Endothelial cell of umbilical vein (primary cell): ENCODE measurements around the gene FMN1. TPM values are rescaled to one million over a fixed set of nuclear protein-coding genes. Genes with fewer than 3 reads are reported as not detected.

Experiments
- BruUV-seq: library from RNA; stranded (reverse); fragments of 400-500 nt; replicated peaks from 2 replicates; lab custom pipeline; 2021; lab: Mats Ljungman, UMichigan
- CTCF ChIA-PET: fragments of 300-600, 350-600 bp; sonication (Branson Sonifier 250); formaldehyde crosslinking; loops from one replicate; lab custom pipeline; 2021; ENCODE audit warnings: antibody characterized with exemption, inconsistent platforms; lab: Charles Lee
- POLR2A ChIA-PET: fragments of 300-600, 350-600 bp; sonication (Branson Sonifier 250); formaldehyde crosslinking; loops from one replicate; lab custom pipeline; 2021; ENCODE audit warnings: antibody characterized with exemption, inconsistent platforms; lab: Charles Lee
- DNase-seq: peaks from one replicate; pipeline ENCODE4 v3.0.0-alpha.2; 2011; ENCODE audit warnings: low read depth, low spot score
- FAIRE-seq: peaks from 2 replicates; lab custom pipeline; 2011; peaks lifted over from hg19 to GRCh38; lab: Jason Lieb, UNC
- H2AFZ ChIP-seq: 2 replicates; pipeline ENCODE4 v1.6.0; 2012; ENCODE audit warnings: low read depth, low read length, control low read depth, inconsistent platforms
- H3K27ac ChIP-seq: 2 replicates; pipeline ENCODE4 v1.5.1; 2011; ENCODE audit warnings: low read depth, mild to moderate bottlenecking, control low read depth, low read length, moderate library complexity; ENCODE audit not compliant: insufficient read depth
- H3K27me3 ChIP-seq, 2 experiments: 2 replicates each; pipeline versions ENCODE4 v1.6.0 to v1.6.1; 2011; ENCODE audit warnings: low read length in 2 of 2, mixed read lengths in 1 of 2; ENCODE audit not compliant: control insufficient read depth in 2 of 2, insufficient read depth in 2 of 2
- H3K36me3 ChIP-seq, 2 experiments: 2 replicates in 1 of 2; 3 replicates in 1 of 2; pipeline ENCODE4 v1.5.1; 2011; ENCODE audit warnings: low read length in 2 of 2, mild to moderate bottlenecking in 1 of 2, moderate library complexity in 1 of 2; ENCODE audit not compliant: control insufficient read depth in 2 of 2, insufficient read depth in 2 of 2; ENCODE audit errors: extremely low read depth in 1 of 2
- H3K4me1 ChIP-seq: 3 replicates; pipeline ENCODE4 v1.5.1; 2011; ENCODE audit warnings: mild to moderate bottlenecking, low read length; ENCODE audit not compliant: control insufficient read depth, insufficient read depth; ENCODE audit errors: extremely low read depth
- H3K4me2 ChIP-seq: 2 replicates; pipeline ENCODE4 v1.6.1; 2011; ENCODE audit warnings: low read length, control low read depth, mixed read lengths; ENCODE audit not compliant: insufficient read depth
- H3K4me3 ChIP-seq, 3 experiments: fragments of 200-600 bp in 1 of 3; sonication (generic), shearing (Covaris generic) in 1 of 3; replicated peaks in 1 of 3; 2 replicates each; pipeline ENCODE4 v1.5.1; 2011 to 2016; ENCODE audit warnings: control low read depth in 3 of 3, low read length in 3 of 3, mild to moderate bottlenecking in 2 of 3, inconsistent platforms in 1 of 3, low read depth in 1 of 3, moderate library complexity in 1 of 3; ENCODE audit not compliant: insufficient read depth in 1 of 3
- H3K79me2 ChIP-seq: 2 replicates; pipeline ENCODE4 v1.6.0; 2012; ENCODE audit warnings: low read length, inconsistent platforms; ENCODE audit not compliant: control insufficient read depth, insufficient read depth
- H3K9ac ChIP-seq: replicated peaks from 2 replicates; pipeline ENCODE3; 2011; ENCODE audit warnings: low read length, control low read depth; ENCODE audit not compliant: insufficient read depth; ENCODE audit errors: extremely low read depth
- H3K9me1 ChIP-seq: replicated peaks from 3 replicates; pipeline ENCODE4 v1.6.0; 2011; ENCODE audit warnings: mild to moderate bottlenecking, low read length; ENCODE audit not compliant: control insufficient read depth, insufficient read depth; ENCODE audit errors: extremely low read depth
- H3K9me3 ChIP-seq: replicated peaks from 2 replicates; pipeline ENCODE4 v1.5.1; 2012; ENCODE audit warnings: low read length, inconsistent platforms; ENCODE audit not compliant: control insufficient read depth, insufficient read depth
- H4K20me1 ChIP-seq: replicated peaks from 2 replicates; pipeline ENCODE3; 2011; ENCODE audit warnings: mild to moderate bottlenecking, low read length; ENCODE audit not compliant: control insufficient read depth, insufficient read depth; ENCODE audit errors: extremely low read depth
- CTCF ChIP-seq, 2 donors: IDR thresholded peaks; 1 replicate in 1 of 2; 2 replicates in 1 of 2; pipeline ENCODE4 v1.5.1; 2011; ENCODE audit warnings: low read length in 2 of 2, mild to moderate bottlenecking in 2 of 2, moderate library complexity in 2 of 2, control low read depth in 1 of 2, inconsistent platforms in 1 of 2, low read depth in 1 of 2; ENCODE audit not compliant: insufficient read depth in 1 of 2; ENCODE audit errors: extremely low read depth in 1 of 2
- EZH2 ChIP-seq: IDR thresholded peaks from 2 replicates; pipeline ENCODE4 v1.6.1; 2012; ENCODE audit warnings: borderline replicate concordance, low read depth, mild to moderate bottlenecking, moderate library complexity, low read length, inconsistent platforms; ENCODE audit not compliant: severe bottlenecking
- FOS ChIP-seq: IDR thresholded peaks from 2 replicates; pipeline ENCODE4 v1.6.1; 2011; ENCODE audit warnings: mild to moderate bottlenecking, low read length, moderate library complexity, borderline replicate concordance; ENCODE audit not compliant: insufficient read depth
- GATA2 ChIP-seq: IDR thresholded peaks from 2 replicates; pipeline ENCODE4 v1.7.0; 2011; ENCODE audit warnings: low read depth, mild to moderate bottlenecking, moderate library complexity, mixed read lengths, low read length; ENCODE audit not compliant: insufficient read length, insufficient read depth
- JUN ChIP-seq: IDR thresholded peaks from 2 replicates; pipeline ENCODE4 v1.6.1; 2011; ENCODE audit warnings: borderline replicate concordance, low read depth; ENCODE audit not compliant: insufficient read length, insufficient read depth
- MAX ChIP-seq: IDR thresholded peaks from 2 replicates; pipeline ENCODE4 v1.6.1; 2011; ENCODE audit not compliant: insufficient read depth, insufficient read length
- MYC ChIP-seq: IDR thresholded peaks from one replicate; pipeline ENCODE4 v1.6.1; 2011; ENCODE audit warnings: mild to moderate bottlenecking, low read depth, low read length
- POLR2A ChIP-seq: IDR thresholded peaks from 2 replicates; pipeline ENCODE4 v1.6.1; 2012; ENCODE audit warnings: low read depth, mild to moderate bottlenecking, control low read depth, low read length
- POLR2AphosphoS5 ChIP-seq: IDR thresholded peaks from 2 replicates; pipeline ENCODE4 v1.6.1; 2012; ENCODE audit warnings: low read depth, mild to moderate bottlenecking, control low read depth, low read length, moderate library complexity; ENCODE audit not compliant: insufficient read depth
- dilution Hi-C: fragments of 300-500 bp; cut with MboI; formaldehyde crosslinking; loops from one replicate; pipeline ENCODE4 v1.15.0; 2019; ENCODE audit warnings: low sequenced_read_pairs; ENCODE audit not compliant: extremely low pct_ligation_motif_present
- intact Hi-C: fragments of 100-400 bp; cut with micrococcal nuclease; formaldehyde crosslinking; loops from one replicate; pipeline ENCODE4 v1.10.0; 2022
- polyA plus RNA-seq, 4 experiments: library from polyadenylated mRNA; depleted of rRNA in 3 of 4; stranded (reverse) in 3 of 4; unstranded in 1 of 4; fragments of >200 nt; gene quantifications; 2 replicates each; pipeline versions ENCODE4 v1.2.1 to v1.2.3, GENCODE V29; 2011 to 2012; ENCODE audit warnings: missing spikeins in 1 of 4
- total RNA-seq: library from RNA; stranded (reverse); gene quantifications from 2 replicates; pipeline ENCODE4 v1.2.3, GENCODE V29; 2021

The FMN1 gene
- total and polyA plus RNA-seq, 2 donors (not counting 3 experiments of a cell fraction or from before 2014, with no cell fraction given): 0.01 to 0.29 TPM

- Histone ChIP-seq H3K9me3 (no peaks in the 10 kb centered on the region), H3K9ac (no peak overlapping the region), H3K27me3 (peaks cover 3% of the 10 kb centered on the region in 2 experiments), H3K36me3 (no peaks in the 10 kb centered on the region), H3K79me2 (no peaks in the 10 kb centered on the region), H3K9me1 (no peaks in the 10 kb centered on the region), H3K4me1 (no peaks in the 10 kb centered on the region), H3K27ac (no peak overlapping the region), H4K20me1 (no peaks in the 10 kb centered on the region), H3K4me2 (no peak overlapping the region), H2AFZ (no peak overlapping the region), H3K4me3 (no peak overlapping the region)
- dilution Hi-C loops: no loop called here
- no peak for DNase-seq
- TF ChIP-seq POLR2A (no peak), POLR2AphosphoS5 (no peak), EZH2 (no peak), GATA2 (no peak), FOS (no peak)
- BruUV-seq: no TSS peak
- no peak for FAIRE-seq
- ChIA-PET CTCF (interaction anchor here (0.7 to 1.7 kb wide), 2 partner anchors 12 to 61 kb away, joined by 3 to 5 read pairs; no protein-coding TSS in a partner anchor), POLR2A (no interaction called here)
- intact Hi-C loops: no loop called here
Measured at GRCh38 chr15:33074212-33074611, 120.3 kb downstream of the FMN1 start.

- Histone ChIP-seq H2AFZ (no peak overlapping the region), H4K20me1 (no peaks in the 10 kb centered on the region), H3K4me3 (no peak overlapping the region), H3K79me2 (no peaks in the 10 kb centered on the region), H3K9me3 (no peaks in the 10 kb centered on the region), H3K9ac (no peak overlapping the region), H3K36me3 (no peaks in the 10 kb centered on the region), H3K4me2 (no peak overlapping the region), H3K27ac (no peak overlapping the region), H3K4me1 (peaks cover 4% of the 10 kb centered on the region), H3K9me1 (no peaks in the 10 kb centered on the region), H3K27me3 (peaks cover 3% of the 10 kb centered on the region in 2 experiments)
- no peak for DNase-seq
- no TSS peak for BruUV-seq
- POLR2A ChIA-PET: no interaction called here
- intact Hi-C loops (no loop called here), dilution Hi-C loops (no loop called here)
- TF ChIP-seq GATA2 (no peak), CTCF (IDR thresholded peaks at IDR 0.05; ENCODE audit: extremely low read depth in 1 of 2, insufficient read depth in 1 of 2, low read depth in 1 of 2, low read length in 2 of 2) (no peak), MYC (no peak), MAX (no peak), JUN (no peak), FOS (no peak), EZH2 (no peak), POLR2AphosphoS5 (no peak), POLR2A (no peak)
- CTCF ChIA-PET: interaction anchor here (0.9 kb wide), 1 partner anchor 15 kb away, joined by 3 read pairs; no protein-coding TSS in a partner anchor
- FAIRE-seq: no peak
Measured at GRCh38 chr15:33071451-33071850, 123.1 kb downstream of the FMN1 start.
